Endothelial cell of umbilical vein (primary cell): ENCODE results near the gene SLC9C1.

Experiments
- JUN ChIP-seq: IDR thresholded peaks from 2 replicates; pipeline ENCODE4 v1.6.1; 2011; ENCODE audit warnings: borderline replicate concordance, low read depth; ENCODE audit not compliant: insufficient read length, insufficient read depth
- POLR2AphosphoS5 ChIP-seq: IDR thresholded peaks from 2 replicates; pipeline ENCODE4 v1.6.1; 2012; ENCODE audit warnings: low read depth, mild to moderate bottlenecking, control low read depth, low read length, moderate library complexity; ENCODE audit not compliant: insufficient read depth

DNA sequence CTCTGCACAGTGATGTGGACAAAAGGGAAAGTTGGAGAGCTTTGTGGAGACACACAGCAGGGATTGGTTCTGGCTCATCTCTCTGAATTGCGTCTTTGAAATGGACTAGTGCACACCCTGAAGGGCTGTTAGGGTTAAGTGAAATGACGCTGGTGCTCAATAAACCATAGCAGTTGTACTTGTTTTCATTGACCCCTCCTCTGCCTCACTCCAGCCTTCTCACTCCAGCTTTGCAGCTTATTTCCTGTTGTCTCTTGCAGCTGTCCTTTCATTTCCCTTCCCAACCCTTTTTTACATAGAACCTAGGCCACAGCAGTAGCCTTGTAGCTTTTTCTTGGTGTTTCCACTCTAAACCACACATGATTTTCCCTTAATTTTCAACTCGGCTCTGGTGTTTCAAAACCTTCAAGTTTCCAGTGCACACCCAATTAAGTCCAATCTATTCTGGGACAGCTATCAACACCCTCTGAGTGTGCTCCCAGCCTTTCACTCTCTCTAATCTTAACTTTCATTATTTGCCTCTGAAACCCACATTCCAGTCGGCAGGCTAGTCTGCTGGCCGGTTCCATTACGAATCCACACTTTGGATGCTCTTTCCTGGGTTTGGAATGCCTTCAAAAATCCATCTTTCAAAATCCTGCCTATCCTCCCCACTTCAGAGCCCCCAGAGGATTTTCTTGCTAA lies 201.4 kb downstream of the SLC9C1 start:
- TF ChIP-seq POLR2AphosphoS5, result no peak
- no peak for TF ChIP-seq JUN
